ENCODE data around the gene NCAPG2. TPM values are rescaled to one million over a fixed set of nuclear protein-coding genes. Genes with fewer than 3 reads are reported as not detected.

NCAPG2 gene
- total RNA-seq, 1 experiment from 2014 or later, result 99.4 TPM

DNA sequence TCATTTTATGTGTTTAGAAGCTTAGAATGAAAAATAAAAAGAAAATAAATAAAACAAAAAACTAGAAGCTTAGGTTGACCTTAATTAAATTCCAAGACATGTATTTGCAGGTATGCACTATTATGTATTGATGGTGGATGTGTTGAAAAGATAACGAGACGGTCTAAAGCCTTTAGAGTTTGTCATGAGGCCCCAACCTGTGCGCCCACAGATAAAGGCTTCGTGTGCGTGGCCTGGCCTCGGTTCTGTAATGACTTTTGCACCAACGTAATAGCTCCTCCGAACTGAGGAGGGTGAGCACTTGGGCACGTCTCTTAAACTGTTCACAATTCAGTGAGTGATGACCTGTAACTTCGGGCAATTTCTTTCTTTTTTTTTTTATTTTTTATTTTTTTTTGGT, 43.7 kb upstream of the NCAPG2 start:
- Histone ChIP-seq H2BK12ac (ENCODE audit: insufficient read length, low read depth, low read length) (no peak overlapping the region), H3T11ph (ENCODE audit: low read length) (no peak overlapping the region), H2BK15ac (ENCODE audit: low read depth, low read length) (no peak overlapping the region), H3K4me1 (ENCODE audit: insufficient read depth, low read length) (no peaks in the 10 kb centered on the region), H2AK5ac (ENCODE audit: insufficient read length, low read length) (no peak overlapping the region), H4K8ac (replicated peaks; ENCODE audit: insufficient read length, low read depth, low read length) (no peak overlapping the region), H3K79me2 (ENCODE audit: insufficient read depth, low read length) (no peaks in the 10 kb centered on the region), H3K9ac (ENCODE audit: extremely low read depth, insufficient read length, low read length) (no peak overlapping the region), H2BK5ac (ENCODE audit: insufficient read length, low read length) (no peak overlapping the region), H2AFZ (ENCODE audit: low read length) (no peak overlapping the region), H3K18ac (ENCODE audit: insufficient read length, low read depth, low read length) (no peak overlapping the region), H3K9me3 (ENCODE audit: control insufficient read depth, low read depth, low read length) (no peaks in the 10 kb centered on the region), H4K5ac (ENCODE audit: insufficient read length, low read depth, low read length) (no peak overlapping the region), H3K23me2 (ENCODE audit: insufficient read length, low read depth, low read length, poor library complexity, severe bottlenecking) (no peaks in the 10 kb centered on the region), H3K14ac (ENCODE audit: insufficient read depth, low read length) (no peak overlapping the region), H3K27ac (ENCODE audit: insufficient read length, low read depth, low read length) (no peak overlapping the region), H4K20me1 (ENCODE audit: control insufficient read depth, insufficient read depth, insufficient read length) (no peaks in the 10 kb centered on the region), H2BK120ac (ENCODE audit: low read depth, low read length, poor library complexity, severe bottlenecking) (no peak overlapping the region), H3K56ac (ENCODE audit: insufficient read length, low read depth, low read length) (no peak overlapping the region), H3K27me3 (ENCODE audit: insufficient read depth, low read length) (no peaks in the 10 kb centered on the region), H3K79me1 (ENCODE audit: insufficient read depth, low read depth, low read length, poor library complexity, severe bottlenecking) (no peaks in the 10 kb centered on the region), H3K4ac (ENCODE audit: low read depth, low read length) (no peak overlapping the region), H3K4me2 (ENCODE audit: insufficient read depth, insufficient read length, low read length) (no peak overlapping the region), H3K23ac (ENCODE audit: insufficient read length, low read depth, low read length) (no peak overlapping the region), H2BK20ac (ENCODE audit: low read depth, low read length, poor library complexity, severe bottlenecking) (no peak overlapping the region), H4K91ac (ENCODE audit: insufficient read length, low read depth, low read length) (no peak overlapping the region)
- no peaks in the 10 kb centered on the region for H3K27me3 Mint-ChIP-seq (ENCODE audit: low read depth)
- DNase-seq, result no peak
- no peak overlapping the region for H3K4me3 Mint-ChIP-seq
- no CpG with 5 or more reads among the region's 10 CpGs for WGBS (ENCODE audit: extremely low coverage, insufficient read length, low lambda C conversion rate)
- no peak overlapping the region; a peak in 1 of 7 replicates for H3K27ac Mint-ChIP-seq
- no peaks in the 10 kb centered on the region for H3K9me3 Mint-ChIP-seq
- H3K36me3 Mint-ChIP-seq (ENCODE audit: insufficient read depth in 1 of 3, low read depth in 3 of 3), result peaks cover 4 to 44% (median 34%) of the 10 kb centered on the region in 3 experiments; a peak in 6 of 7 replicates
- TF ChIP-seq, protein P1, sequence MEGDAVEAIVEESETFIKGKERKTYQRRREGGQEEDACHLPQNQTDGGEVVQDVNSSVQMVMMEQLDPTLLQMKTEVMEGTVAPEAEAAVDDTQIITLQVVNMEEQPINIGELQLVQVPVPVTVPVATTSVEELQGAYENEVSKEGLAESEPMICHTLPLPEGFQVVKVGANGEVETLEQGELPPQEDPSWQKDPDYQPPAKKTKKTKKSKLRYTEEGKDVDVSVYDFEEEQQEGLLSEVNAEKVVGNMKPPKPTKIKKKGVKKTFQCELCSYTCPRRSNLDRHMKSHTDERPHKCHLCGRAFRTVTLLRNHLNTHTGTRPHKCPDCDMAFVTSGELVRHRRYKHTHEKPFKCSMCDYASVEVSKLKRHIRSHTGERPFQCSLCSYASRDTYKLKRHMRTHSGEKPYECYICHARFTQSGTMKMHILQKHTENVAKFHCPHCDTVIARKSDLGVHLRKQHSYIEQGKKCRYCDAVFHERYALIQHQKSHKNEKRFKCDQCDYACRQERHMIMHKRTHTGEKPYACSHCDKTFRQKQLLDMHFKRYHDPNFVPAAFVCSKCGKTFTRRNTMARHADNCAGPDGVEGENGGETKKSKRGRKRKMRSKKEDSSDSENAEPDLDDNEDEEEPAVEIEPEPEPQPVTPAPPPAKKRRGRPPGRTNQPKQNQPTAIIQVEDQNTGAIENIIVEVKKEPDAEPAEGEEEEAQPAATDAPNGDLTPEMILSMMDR (conservative IDR thresholded peaks at IDR 0.05), result no peak
- H3K4me1 Mint-ChIP-seq, result no peaks in the 10 kb centered on the region
